PFSK-1 (cell line): Measurements from ENCODE around the gene EXOC5.

Source experiments
- FOXP2 ChIP-seq: optimal IDR thresholded peaks from 2 replicates; pipeline ENCODE3; 2011; ENCODE audit warnings: borderline replicate concordance, control low read depth, inconsistent platforms; ENCODE audit not compliant: insufficient read depth; ENCODE audit errors: extremely low read length, extremely low read depth
- POLR2AphosphoS5 ChIP-seq: IDR thresholded peaks from 2 replicates; pipeline ENCODE4 v1.6.1; 2012; ENCODE audit warnings: low read depth, mild to moderate bottlenecking, control low read depth, low read length, moderate library complexity
- SIN3A ChIP-seq: IDR thresholded peaks from 2 replicates; pipeline ENCODE4 v1.6.1; 2012; ENCODE audit warnings: mild to moderate bottlenecking, low read length, moderate library complexity, borderline replicate concordance; ENCODE audit not compliant: insufficient read depth
- TAF1 ChIP-seq: IDR thresholded peaks from 2 replicates; pipeline ENCODE4 v1.6.1; 2012; ENCODE audit warnings: low read length, control low read depth, borderline replicate concordance; ENCODE audit not compliant: insufficient read depth
- TF ChIP-seq, protein P1 (sequence below), 2 experiments: IDR thresholded peaks; 2 replicates each; pipeline versions ENCODE4 v1.6.1 to v1.8.0; 2011 to 2012; ENCODE audit warnings: low read depth in 2 of 2, low read length in 2 of 2, control low read depth in 1 of 2, inconsistent platforms in 1 of 2, mild to moderate bottlenecking in 1 of 2, moderate library complexity in 1 of 2; ENCODE audit not compliant: insufficient read depth in 1 of 2

DNA sequence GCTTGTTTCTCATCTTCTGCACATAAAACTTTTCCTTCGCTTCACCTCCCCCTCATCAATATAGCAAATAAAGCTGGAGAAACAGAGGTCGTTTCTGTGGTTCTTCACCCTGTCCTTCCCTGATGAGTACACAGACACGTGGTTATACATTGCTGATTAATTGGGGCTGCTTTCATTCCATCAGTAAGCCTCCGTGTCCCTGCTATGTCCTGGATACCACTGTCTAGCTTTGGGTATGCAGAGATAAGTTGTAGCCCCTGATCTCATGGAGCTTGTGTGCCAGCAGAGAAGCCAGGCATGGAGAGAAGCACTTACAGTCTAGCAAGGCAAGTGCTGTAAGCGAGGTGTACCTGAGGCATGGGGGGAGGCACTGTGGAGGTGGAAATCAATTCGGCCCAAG lies 108.4 kb downstream of the EXOC5 start:
- TF ChIP-seq SIN3A (no peak), POLR2AphosphoS5 (no peak), TAF1 (no peak), FOXP2 (no peak)
- TF ChIP-seq, protein P1, sequence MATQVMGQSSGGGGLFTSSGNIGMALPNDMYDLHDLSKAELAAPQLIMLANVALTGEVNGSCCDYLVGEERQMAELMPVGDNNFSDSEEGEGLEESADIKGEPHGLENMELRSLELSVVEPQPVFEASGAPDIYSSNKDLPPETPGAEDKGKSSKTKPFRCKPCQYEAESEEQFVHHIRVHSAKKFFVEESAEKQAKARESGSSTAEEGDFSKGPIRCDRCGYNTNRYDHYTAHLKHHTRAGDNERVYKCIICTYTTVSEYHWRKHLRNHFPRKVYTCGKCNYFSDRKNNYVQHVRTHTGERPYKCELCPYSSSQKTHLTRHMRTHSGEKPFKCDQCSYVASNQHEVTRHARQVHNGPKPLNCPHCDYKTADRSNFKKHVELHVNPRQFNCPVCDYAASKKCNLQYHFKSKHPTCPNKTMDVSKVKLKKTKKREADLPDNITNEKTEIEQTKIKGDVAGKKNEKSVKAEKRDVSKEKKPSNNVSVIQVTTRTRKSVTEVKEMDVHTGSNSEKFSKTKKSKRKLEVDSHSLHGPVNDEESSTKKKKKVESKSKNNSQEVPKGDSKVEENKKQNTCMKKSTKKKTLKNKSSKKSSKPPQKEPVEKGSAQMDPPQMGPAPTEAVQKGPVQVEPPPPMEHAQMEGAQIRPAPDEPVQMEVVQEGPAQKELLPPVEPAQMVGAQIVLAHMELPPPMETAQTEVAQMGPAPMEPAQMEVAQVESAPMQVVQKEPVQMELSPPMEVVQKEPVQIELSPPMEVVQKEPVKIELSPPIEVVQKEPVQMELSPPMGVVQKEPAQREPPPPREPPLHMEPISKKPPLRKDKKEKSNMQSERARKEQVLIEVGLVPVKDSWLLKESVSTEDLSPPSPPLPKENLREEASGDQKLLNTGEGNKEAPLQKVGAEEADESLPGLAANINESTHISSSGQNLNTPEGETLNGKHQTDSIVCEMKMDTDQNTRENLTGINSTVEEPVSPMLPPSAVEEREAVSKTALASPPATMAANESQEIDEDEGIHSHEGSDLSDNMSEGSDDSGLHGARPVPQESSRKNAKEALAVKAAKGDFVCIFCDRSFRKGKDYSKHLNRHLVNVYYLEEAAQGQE (IDR thresholded peaks at IDR 0.05; ENCODE audit: insufficient read depth in 1 of 2, low read depth in 2 of 2, low read length in 2 of 2): no peak
